GM19238 (cell line): ENCODE data around the gene KRTAP10-8.
"Not testable (repeated sequence)": the region's sequence is repeated elsewhere in the genome, so short reads cannot be mapped to it uniquely, and the experiment has no call there.

Experiments used
- DNase-seq: peaks from one replicate; pipeline ENCODE4 v3.0.0; 2011; ENCODE audit warnings: low spot score; ENCODE audit not compliant: insufficient read length

The KRTAP10-8 gene

DNA sequence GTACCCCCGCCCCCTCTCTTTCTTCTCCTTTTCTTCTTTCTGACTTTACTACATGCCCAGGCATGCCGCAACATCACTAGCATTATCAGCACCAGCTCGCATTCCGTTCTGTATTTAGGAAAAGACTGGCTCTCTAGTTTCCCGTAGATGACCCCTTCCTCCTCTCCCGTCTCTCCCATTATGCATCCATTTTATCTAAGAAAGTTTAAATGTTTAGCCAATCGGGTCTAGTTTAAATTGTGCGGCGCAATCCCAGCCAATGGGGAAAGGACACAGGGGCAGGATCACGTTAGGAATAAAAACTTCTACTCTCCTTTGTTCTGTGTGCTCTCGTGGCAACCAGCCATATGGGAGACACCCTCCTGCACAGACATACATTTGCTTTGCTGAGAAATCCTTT, 13.8 kb upstream of the KRTAP10-8 start:
- no peak for DNase-seq

DNA sequence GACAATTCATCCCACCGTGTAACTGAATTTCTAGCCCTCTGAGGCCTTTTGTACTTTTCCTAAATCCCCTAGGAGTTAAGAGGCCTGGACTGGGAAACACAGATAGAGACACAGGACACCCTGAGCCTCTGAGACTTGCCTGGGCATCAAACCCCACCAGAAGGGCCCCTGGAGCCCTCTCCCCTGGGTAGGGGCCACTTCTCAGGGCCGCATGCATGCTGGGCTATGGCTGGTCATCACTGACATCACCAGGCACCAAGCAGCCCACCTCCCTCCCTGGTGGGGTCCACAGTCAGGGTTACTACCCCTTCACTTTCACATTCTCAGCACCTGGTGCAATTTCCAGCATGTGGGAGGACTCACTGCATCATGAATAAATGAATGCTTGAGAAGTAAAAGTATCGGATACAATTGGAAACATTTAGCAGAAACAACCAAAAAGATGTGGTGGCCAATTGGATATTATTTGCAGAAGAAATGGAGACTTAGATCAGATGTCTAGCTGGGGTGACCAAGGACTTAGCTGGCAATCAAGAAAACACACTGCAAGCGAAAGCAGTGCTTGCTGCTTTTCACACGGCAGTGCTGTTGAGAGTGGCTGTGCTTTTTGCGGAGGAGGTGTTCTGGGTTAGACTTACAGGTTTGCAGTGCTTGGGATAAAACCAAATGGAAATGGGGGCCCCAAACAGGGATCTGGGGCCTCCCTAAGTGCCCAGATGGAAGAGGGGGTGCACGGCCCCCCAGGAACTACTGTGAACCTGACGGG, 12.4 kb upstream of the KRTAP10-8 start:
- DNase-seq, result no peak

DNA sequence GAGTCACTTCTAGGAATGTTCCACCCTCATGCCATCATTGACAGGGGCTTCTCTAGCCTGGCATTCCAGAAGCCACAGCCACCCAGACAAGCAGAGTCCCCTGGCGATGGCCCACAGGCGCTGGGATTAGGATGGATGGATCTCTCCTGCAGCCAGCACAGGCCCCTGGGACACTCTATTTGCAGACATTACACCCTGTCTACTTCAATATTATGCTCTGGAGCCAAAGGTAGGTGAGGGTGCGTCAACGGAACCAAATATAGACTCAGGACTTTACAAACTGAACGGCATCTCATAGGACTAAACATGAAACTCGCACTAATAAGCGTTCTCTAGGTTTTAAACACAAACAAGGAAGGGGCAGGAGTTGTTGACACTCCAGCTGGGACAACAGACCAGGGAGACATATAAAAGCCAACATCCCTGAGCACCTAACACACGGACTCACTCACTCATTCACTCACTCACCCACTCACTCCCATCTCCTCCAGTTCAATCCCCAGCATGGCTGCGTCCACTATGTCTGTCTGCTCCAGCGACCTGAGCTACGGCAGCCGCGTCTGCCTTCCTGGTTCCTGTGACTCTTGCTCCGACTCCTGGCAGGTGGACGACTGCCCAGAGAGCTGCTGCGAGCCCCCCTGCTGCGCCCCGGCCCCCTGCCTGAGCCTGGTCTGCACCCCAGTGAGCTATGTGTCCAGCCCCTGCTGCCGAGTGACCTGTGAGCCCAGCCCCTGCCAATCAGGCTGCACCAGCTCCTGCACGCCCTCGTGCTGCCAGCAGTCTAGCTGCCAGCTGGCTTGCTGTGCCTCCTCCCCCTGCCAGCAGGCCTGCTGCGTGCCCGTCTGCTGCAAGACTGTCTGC, 11.5 kb upstream of the KRTAP10-8 start, which contains the start of gene KRTAP10-7:
TSS of gene KRTAP10-7 (plus strand) at position 480 of the 861 bp plus-strand sequence. CDS start at position 505, 25 bp downstream.
- DNase-seq, result not testable (repeated sequence)

DNA sequence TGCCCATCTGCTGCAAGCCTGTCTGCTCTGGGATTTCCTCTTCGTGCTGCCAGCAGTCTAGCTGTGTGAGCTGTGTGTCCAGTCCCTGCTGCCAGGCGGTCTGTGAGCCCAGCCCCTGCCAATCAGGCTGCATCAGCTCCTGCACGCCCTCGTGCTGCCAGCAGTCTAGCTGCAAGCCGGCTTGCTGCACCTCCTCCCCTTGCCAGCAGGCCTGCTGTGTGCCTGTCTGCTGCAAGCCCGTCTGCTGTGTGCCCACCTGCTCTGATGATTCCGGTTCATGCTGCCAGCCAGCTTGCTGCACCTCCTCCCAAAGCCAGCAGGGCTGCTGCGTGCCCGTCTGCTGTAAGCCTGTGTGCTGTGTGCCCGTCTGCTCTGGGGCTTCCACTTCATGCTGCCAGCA, 10.8 kb upstream of the KRTAP10-8 start:
- DNase-seq, result not testable (repeated sequence)

DNA sequence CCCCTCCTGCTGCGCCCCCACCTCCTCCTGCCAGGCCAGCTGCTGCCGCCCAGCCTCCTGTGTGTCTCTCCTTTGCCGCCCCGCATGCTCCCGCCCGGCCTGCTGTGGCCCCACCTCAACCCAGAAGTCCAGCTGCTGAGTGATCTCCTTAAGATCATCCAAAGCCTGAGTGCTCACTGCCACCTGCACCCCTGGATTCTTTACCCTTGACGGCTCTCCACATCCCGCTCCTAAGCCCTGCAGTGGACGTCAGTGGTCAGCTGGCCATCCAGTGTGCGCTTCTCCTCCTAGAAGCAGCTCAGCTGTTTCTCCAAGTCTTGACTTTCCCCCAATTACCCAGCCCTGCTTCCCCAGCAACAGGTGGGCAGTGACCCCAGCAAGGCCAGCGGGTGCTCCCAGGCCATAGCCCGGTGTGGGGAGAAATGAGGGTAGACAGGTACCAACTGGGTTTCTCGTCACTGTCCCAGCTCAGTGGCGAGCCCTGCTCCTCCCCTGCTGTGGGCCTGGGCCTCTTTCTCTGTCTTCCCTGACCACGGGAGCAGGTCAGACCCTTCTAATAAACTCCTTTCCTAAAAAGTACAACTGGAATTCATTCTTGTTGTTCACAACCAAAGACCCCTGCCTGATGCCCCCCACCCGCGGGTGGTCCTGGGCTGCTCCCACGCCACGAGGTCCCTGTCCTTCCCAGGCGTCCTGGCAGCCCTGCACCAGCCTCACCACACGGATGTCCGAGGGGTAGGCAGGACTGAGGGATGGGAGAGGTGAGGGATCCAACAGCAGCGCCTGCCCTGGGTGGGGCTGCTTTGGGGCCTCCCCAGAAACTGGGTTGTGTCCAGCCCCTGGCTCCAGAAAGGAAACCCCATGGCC, 10.1 kb upstream of the KRTAP10-8 start:
- no peak for DNase-seq

DNA sequence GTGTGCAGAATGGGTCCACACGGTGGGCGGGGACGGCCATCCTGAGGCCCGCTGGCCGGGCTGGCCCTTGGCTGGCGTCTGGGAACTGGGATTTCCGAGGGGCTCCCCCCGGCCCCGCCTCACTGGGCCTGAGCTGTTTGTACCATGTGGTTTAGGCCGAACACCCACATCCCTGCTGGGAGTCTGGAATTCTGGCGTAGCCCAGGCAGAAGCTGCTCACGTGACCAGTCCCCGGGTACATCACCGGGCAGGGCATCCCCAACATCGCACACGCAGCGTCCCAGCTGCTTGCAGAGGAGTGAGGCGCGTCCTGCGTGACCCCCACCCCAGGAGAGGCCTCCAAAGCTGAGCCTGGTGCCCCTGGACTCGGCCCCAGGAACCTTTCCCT, 9.4 kb upstream of the KRTAP10-8 start:
- DNase-seq, result no peak

DNA sequence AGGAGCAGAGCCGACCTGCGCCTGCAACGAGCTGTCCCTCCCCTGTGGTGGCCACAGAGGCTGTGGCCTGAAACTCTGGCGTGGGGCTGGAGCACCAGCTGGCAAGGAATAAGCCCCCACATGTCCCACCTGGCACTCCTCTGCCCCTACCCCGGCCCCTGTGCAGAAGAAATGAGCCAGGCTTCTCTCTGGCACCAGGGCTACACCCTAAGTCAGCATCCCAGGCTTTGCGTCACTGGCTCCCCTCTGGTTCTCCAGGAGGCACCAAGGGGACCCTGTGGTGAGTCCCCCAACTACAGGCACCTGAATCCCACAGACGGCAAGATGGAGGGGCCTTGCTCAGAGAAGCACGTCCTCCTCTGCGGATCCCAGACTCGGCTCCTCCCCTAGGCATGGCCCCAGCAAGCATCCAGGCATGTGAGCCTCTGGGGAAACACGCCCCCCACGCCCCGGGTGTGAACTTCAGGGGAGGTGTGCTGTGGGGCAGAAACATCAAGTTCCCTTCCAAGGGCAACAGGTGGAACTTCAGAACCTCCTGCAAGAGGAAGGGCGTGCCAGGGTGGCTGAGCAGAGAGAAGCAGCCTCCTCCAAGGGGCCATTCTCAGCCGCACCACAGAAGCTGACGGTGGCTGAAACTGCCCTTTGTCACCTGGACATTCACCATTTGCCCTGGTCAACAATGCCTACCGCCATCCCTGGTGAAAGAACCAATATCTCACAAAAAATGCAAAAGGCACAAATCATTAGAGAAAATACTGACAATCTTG, 8.6 kb upstream of the KRTAP10-8 start:
- no peak for DNase-seq

DNA sequence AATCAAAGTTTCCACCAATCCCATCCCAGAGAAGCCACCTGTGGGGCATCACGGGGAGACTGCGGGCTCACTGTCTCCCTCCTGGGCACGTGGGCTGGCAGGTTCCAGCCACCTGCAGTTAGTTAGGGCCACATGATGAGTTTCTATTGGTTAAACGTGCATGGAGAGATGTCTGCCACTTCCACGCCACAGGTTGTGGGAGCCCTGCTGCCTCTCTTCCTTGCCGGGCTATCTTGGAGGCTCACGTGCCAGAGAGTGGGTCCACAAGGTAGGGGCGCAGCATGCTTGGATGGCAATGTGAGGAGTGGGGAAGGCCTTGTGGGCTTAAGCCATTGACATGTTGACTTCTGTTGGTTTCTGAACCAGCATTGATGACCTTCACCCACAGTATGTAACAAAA, 8.0 kb upstream of the KRTAP10-8 start:
- DNase-seq, result no peak

DNA sequence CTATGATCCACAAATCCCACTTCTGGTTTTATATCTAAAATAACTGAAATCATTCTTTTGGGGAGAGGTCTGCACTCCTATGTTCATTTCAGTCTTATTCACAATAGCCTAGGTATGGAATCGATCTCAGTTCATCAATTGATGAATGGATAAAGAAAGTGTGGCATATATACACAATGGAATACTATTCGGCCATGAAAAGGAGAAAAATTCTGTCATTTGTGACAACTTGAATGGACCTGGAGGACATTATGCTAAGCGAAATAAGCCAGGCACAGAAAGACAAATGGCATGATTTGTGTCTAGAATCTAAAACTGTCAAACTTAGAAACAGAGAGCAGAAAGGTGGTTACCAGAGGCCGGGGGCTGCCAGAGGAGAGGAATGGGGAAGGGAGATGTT, 5.4 kb upstream of the KRTAP10-8 start:
- DNase-seq, result no peak

DNA sequence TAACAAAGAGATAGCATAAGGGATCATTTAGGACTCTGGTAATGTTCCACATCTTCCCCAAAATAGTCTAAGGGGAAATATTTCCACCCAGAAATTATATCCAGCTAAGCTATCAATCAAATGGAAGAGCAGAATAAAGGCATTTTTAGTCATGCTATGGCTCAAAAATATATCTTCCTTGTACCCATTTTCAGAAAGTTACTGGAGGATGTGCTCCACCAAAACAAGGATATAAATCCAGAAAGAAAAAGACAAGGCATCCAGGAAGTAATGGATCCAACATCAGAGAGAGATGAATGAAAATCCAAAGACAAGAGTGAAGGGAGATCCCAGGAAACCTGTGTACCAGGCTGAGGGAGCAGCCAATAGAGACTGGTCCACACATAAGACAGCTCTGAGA, 2.7 kb upstream of the KRTAP10-8 start:
- DNase-seq, result no peak

DNA sequence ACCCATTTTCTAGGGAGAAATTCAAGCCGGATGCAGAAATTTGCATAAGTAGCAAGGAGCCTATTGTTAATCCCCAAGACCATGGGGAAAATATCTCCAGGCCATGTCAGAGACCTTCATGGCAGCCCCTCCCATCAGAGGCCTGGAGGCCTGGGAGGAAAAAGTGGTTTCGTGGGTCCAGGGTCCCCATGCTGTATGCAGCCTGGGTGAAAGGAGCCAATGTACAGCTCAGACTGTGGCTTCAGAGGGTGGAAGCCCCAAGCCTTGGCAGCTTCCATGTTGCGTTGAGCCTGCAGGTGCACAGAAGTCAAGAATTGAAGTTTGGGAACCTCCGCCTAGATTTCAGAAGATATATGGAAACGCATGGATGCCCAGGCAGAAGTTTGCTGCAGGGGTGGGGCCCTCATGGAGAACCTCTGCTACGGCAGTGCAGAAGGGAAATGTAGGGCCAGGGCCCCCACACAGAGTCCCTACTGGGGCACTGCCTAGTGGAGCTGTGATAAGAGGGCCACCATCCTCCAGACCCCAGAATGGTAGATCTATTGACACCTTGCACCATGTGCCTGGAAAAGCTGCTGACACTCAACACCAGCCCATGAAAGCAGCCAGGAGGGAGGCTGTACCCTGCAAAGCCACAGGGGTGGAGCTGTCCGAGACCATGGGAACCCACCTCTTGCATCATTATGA, 1.6 kb upstream of the KRTAP10-8 start:
- not testable (repeated sequence) for DNase-seq

DNA sequence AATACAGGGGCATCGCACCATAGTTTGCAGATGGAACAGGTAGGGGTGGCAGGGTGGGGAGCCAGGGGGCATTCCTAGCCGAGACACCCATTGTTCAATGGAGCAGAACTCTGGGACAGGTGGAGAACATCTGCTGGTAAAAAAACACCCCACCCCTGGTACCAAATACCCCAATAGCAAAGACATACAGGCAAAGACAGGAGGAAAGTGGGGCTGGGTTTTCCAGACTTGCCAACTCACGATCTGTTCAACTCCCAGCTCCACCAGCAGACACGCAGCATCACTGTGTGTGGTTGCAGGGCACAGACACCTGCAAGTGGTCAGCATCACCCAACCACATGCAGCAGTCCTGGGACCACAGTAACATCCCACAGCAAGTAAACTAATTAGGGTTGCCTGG, 328 bp upstream of the KRTAP10-8 start:
- DNase-seq, result no peak

DNA sequence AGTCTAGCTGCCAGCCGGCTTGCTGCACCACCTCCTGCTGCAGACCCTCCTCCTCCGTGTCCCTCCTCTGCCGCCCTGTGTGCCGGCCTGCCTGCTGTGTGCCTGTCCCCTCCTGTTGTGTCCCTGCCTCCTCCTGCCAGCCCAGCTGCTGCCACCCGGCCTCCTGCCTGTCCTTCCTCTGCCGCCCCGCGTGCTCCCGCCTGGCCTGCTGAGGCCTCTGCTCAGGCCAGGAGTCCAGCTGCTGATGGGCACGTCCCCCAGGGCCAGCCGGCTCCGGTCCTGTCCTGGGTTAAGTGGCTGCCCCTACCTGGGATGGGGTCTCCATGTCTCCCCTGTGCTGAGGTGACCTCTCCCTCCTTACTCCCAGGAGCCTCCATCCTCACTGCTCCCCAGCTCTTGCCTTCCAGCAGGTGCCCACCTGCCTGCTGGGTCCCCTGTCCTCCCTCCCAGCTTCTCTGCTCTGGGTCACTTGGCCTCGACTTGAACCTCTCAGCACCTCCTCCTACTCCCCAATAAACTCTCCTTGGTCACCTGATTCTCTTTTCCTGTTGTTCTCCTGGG, 870 bp downstream of the KRTAP10-8 start:
- DNase-seq, result no peak

DNA sequence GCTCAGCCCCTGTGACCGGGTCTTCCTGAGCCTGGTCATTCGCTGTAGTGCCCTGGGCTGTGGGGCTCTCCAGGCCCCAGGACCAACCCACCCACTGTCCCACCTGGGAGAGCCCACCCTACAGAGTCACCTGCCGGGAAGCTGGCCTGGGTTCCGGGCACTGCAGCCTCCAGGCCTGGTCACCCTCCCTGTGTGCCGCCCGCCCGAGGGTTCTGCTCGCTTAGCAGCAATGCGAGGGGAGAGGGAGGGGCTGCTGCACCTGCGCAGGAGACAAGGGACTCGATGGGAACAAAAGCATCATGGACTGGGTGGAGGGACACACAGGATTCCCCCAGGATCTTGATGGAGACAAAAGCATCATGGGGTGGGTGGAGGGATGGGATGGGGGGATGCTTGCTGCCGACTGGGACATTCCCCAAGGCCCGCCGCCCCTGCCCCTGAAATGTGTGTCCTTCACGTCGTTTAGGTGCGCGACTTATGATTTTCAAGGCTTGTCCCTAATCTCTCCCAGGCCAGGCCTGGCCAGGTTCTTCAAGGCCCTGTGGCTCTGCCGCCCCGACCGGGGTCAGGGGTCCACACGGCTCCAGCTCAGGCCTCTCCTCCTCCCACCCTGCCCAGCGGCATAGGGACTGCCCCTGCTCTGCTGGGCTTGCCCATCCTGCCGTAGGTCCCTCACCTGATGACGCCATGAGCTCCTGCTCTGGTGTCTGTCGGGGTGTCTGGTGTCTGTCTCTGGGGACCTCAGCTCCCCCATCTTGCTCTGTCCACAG, 1.7 kb downstream of the KRTAP10-8 start:
- DNase-seq, result no peak

DNA sequence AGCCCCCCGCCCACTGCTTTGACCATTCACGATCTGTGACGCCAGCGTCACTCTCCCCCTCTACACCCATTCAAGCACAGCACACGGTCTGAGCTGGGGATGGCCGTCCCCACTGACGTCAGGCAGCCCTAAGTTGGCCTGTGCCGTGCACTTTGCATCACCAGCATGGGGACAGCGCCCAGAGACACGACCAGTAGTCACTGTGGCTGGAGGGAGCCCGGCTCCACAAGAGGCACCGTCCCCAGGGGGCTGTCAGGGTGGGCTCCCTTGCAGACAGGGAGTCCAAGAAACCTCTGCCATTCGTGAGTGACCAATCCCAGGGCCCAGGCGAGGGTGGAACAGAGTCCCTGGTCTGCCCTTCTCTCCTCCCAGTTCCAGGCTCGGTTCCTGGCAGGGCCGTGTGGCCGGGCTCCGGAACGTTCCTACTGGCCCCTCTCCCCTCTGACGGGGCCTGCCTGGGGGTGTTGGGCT, 2.3 kb downstream of the KRTAP10-8 start:
- DNase-seq, result no peak

DNA sequence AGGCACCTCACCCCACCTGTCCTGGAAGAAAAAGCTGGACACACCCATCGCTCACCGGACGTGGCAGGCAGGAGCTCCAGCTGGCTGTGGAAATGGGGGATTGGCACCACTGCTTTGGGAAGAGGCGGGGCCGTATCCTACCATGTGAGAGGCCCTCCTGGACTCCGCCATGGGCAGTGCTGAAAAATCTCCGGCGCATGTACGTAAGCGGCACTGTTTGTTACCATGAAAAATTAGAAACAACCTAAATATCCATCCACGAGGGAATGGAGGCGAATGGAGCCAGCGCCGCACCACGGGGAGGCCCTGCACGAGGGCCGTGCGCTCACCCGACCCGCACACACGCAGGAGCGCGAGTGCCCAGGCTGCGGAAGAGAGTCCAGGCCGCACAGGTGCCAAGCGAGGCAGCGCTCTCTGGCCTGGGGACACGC, 3.1 kb downstream of the KRTAP10-8 start:
- DNase-seq, result no peak

DNA sequence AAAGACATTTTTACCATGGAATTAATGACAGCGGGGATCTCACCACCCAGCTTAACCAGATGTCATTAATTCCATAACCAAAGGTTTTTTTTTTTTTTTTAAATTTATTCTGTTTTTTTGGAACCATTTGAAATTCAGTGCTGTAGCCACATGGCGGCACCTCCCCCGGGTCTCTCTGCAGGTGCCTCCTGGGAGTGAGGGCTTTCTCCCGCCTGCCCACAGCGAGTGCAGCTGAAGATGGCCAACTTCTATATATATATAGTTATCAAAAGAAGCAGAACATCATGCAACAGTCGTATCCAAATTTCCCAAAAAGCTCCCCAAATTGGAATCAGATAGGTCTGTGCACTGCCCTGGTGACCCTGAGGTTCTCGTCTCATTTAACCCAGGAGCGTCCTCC, 3.6 kb downstream of the KRTAP10-8 start:
- no peak for DNase-seq

DNA sequence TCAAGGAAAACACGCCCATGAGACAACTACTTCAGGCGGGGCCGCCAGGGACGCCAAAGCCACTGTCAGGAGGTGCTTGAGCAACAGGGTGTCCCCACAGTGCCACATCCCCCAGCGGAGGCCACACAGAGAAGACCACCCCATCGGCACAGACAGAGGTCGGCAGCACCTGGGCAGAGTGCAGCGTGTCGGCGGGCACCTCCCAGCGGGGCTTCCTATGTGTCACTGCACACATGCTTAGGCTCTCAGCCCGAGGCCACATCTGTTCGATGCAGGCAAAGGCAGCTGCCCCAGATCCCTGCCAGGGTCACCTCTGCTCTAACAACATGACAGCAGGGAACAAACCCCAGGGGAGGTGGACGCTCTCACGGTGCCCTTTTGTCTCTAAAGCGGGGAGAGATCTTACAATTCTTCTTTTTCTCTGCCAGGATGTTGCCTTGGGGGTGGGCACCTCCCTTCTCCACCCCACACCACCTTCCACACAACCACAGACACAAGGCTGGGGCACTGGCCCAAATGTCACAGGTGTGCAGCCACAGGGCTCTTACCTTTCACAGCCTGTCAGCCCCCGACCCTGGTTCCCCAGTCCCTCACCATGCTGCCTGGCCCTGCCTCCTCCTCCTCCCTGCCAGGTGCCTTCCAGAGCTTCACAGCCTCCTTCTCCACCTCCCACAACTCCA, 4.2 kb downstream of the KRTAP10-8 start:
- no peak for DNase-seq

DNA sequence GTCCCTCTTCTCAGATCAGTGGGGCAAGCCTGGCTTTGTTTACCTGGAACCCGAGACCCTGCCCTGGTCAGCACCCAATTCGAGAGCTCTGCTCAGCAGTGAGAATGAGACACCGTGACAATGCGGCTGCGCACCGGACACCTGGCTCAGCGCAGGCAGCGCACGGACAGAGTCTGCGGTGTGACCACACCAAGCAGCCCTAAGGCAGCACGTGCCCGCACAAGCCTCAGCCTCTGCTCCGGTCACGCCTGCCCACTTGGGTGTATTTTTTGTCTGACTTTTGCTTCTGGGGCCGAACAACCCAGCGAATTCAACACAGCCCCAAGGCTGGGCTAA, 4.7 kb downstream of the KRTAP10-8 start:
- no peak for DNase-seq
